HEK293T (cell line): ENCODE measurements around the gene IDS.

Experiments used
- BHLHE40 ChIP-seq: fragments of 450-650 bp; IDR thresholded peaks from 2 replicates; pipeline ENCODE4 v1.6.1; 2016; ENCODE audit warnings: mild to moderate bottlenecking, moderate library complexity, borderline replicate concordance
- CTBP1 ChIP-seq: fragments of 450-650 bp; IDR thresholded peaks from 2 replicates; pipeline ENCODE4 v1.6.1; 2016; ENCODE audit warnings: borderline replicate concordance
- FOXA1 ChIP-seq: fragments of 450-650 bp; IDR thresholded peaks from 2 replicates; pipeline ENCODE4 v1.6.1; 2016; ENCODE audit warnings: mild to moderate bottlenecking
- FOXM1 ChIP-seq: fragments of 450-650 bp; IDR thresholded peaks from 2 replicates; pipeline ENCODE4 v1.6.1; 2017; ENCODE audit warnings: mild to moderate bottlenecking, borderline replicate concordance
- NFRKB ChIP-seq: fragments of 450-650 bp; IDR thresholded peaks from 2 replicates; pipeline ENCODE4 v1.6.1; 2016; ENCODE audit warnings: mild to moderate bottlenecking, moderate library complexity
- SP1 ChIP-seq: fragments of 450-650 bp; IDR thresholded peaks from 2 replicates; pipeline ENCODE4 v1.6.1; 2017
- TARDBP ChIP-seq: fragments of 450-650 bp; IDR thresholded peaks from 2 replicates; pipeline ENCODE4 v1.6.1; 2016

- no peak for TF ChIP-seq NFRKB
- no peak for TF ChIP-seq FOXM1
- TF ChIP-seq BHLHE40, result no peak
- TF ChIP-seq TARDBP, result peak; percentile 99
- TF ChIP-seq FOXA1, result no peak
- peak; percentile 9; the same call in 1 of the 2 replicates for TF ChIP-seq CTBP1
- TF ChIP-seq SP1, result no peak
Measured at GRCh38 chrX:149540621-149541520, 35.8 kb upstream of the IDS start, which contains the start of gene EOLA1.
